Skeletal muscle satellite cell (primary cell): ENCODE measurements around the gene LRIG1.

ENCODE experiments used
- H3K27me3 ChIP-seq: 2 replicates; pipeline ENCODE4 v1.7.0; 2013; ENCODE audit warnings: low read length; ENCODE audit not compliant: control insufficient read depth, insufficient read depth
- H3K36me3 ChIP-seq: 2 replicates; pipeline ENCODE4 v1.7.0; 2013; ENCODE audit warnings: mild to moderate bottlenecking, control low read depth, low read length; ENCODE audit not compliant: insufficient read depth
- H3K4me1 ChIP-seq: 2 replicates; pipeline ENCODE4 v1.7.0; 2013; ENCODE audit warnings: low read length; ENCODE audit not compliant: control insufficient read depth, insufficient read depth
- H3K4me2 ChIP-seq: 2 replicates; pipeline ENCODE4 v1.7.0; 2013; ENCODE audit warnings: mild to moderate bottlenecking, low read length
- H3K4me3 ChIP-seq: 2 replicates; pipeline ENCODE4 v1.7.0; 2013; ENCODE audit warnings: low read length
- H3K9ac ChIP-seq: 2 replicates; pipeline ENCODE4 v1.7.0; 2013; ENCODE audit warnings: mild to moderate bottlenecking, low read depth, low read length, moderate library complexity
- H3K9me3 ChIP-seq: replicated peaks from 2 replicates; pipeline ENCODE4 v1.7.0; 2013; ENCODE audit warnings: mild to moderate bottlenecking, control low read depth, low read length

LRIG1 gene

DNA sequence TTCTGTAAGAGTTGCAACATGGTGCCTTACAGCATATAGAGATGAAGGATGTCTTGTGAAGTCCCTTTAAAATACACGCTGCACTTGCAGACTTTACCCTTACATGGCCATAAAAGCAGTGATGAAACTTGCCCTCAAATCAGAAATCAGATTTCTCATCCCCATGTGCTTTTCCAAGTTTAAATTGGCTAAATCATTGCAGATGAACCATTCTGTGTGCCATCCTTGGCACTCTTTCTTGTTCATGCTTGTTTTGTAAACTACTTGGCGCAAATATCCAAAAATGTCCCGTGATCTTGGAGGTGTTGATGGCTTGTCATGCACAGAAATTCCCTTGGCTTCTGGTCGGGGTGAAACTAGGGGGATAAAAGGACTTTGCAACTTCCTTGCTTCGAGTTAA, 135.7 kb downstream of the LRIG1 start:
- H3K4me2 ChIP-seq, result no peak overlapping the region
- peaks cover 13% of the 10 kb centered on the region for H3K4me1 ChIP-seq
- no peaks in the 10 kb centered on the region for H3K36me3 ChIP-seq
- no peak overlapping the region for H3K4me3 ChIP-seq
- no peaks in the 10 kb centered on the region for H3K9me3 ChIP-seq
- H3K27me3 ChIP-seq, result no peaks in the 10 kb centered on the region
- H3K9ac ChIP-seq, result no peak overlapping the region

- no peak overlapping the region for H3K9ac ChIP-seq
- no peak overlapping the region for H3K4me2 ChIP-seq
- no peak overlapping the region for H3K4me3 ChIP-seq
- H3K9me3 ChIP-seq, result no peaks in the 10 kb centered on the region
- H3K27me3 ChIP-seq, result no peaks in the 10 kb centered on the region
- H3K36me3 ChIP-seq, result no peaks in the 10 kb centered on the region
- peaks cover 13% of the 10 kb centered on the region for H3K4me1 ChIP-seq
Measured at GRCh38 chr3:66363148-66363547, 137.7 kb downstream of the LRIG1 start.

DNA sequence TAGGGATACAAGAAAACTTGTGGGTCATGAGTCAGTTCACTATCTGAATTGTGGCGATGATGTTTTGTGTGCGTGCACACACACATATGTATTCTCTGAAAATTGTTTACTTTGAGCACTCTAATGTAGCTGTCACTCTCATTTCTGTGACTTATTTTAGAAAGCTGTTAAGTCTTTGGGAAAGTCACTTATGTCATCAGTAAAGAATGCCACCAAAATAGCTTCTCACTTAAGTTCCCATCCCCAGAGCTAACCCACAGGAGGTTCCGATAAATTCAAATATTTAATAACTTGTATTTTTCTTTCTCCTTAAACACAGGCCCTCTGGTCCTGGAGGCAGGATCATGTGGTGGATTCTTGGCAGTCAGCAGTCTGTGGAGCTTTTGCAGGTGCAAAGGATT, 138.3 kb downstream of the LRIG1 start:
- Histone ChIP-seq H3K4me1 (peaks cover 13% of the 10 kb centered on the region), H3K9ac (no peak overlapping the region), H3K36me3 (no peaks in the 10 kb centered on the region), H3K27me3 (no peaks in the 10 kb centered on the region), H3K9me3 (no peaks in the 10 kb centered on the region), H3K4me3 (no peak overlapping the region), H3K4me2 (no peak overlapping the region)

DNA sequence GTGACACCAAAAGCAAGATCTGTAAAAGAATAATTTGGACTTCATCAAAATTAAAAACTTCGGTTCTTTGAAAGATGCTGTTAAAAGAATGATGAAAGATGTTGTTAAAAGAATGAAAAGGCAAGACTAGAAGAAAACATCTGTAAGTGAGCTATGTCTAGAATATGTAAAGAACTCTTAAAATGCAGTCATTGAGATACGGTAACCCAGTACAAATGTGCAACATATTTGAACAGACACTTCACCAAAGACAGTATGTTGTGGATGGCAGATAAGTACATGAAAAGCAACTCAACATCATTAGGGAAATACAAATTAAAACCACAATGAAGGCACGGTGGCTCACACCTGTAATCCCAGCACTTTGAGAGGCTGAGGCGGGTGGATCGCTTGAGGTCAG, 139.5 kb downstream of the LRIG1 start:
- Histone ChIP-seq H3K4me1 (peaks cover 13% of the 10 kb centered on the region), H3K9me3 (no peaks in the 10 kb centered on the region), H3K4me3 (no peak overlapping the region), H3K4me2 (no peak overlapping the region), H3K9ac (no peak overlapping the region), H3K27me3 (no peaks in the 10 kb centered on the region), H3K36me3 (no peaks in the 10 kb centered on the region)

GRCh38 chr3:66355997-66356396, 144.8 kb downstream of the LRIG1 start:
- Histone ChIP-seq H3K36me3 (no peaks in the 10 kb centered on the region), H3K9ac (no peak overlapping the region), H3K9me3 (no peaks in the 10 kb centered on the region), H3K4me1 (peaks cover 10% of the 10 kb centered on the region), H3K4me3 (no peak overlapping the region), H3K4me2 (no peak overlapping the region), H3K27me3 (no peaks in the 10 kb centered on the region)

DNA sequence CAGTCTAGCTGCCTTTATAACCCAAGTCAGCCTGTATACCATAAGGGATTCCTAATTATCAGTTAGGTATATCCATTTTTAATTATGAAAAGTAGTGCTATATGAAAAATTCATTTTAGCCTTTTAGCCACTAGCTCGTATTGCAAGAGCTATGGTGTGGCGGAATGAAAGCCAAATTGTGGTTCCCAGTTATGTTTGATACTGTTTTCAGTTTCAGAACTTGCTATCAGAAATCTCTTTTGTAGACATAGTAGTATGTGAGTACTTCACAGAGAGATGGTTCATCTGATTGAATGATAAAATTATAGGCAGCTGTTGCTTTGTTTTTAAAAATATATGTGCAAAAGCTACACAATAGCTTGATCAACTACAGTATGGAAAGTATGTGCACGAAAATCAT, 145.4 kb downstream of the LRIG1 start:
- Histone ChIP-seq H3K9me3 (no peaks in the 10 kb centered on the region), H3K27me3 (no peaks in the 10 kb centered on the region), H3K9ac (no peak overlapping the region), H3K4me1 (peaks cover 10% of the 10 kb centered on the region), H3K36me3 (no peaks in the 10 kb centered on the region), H3K4me2 (no peak overlapping the region), H3K4me3 (no peak overlapping the region)

GRCh38 chr3:66354001-66354400, 146.8 kb downstream of the LRIG1 start:
- Histone ChIP-seq H3K9ac (no peak overlapping the region), H3K27me3 (no peaks in the 10 kb centered on the region), H3K4me3 (no peak overlapping the region), H3K4me1 (peaks cover 10% of the 10 kb centered on the region), H3K36me3 (no peaks in the 10 kb centered on the region), H3K9me3 (no peaks in the 10 kb centered on the region), H3K4me2 (no peak overlapping the region)

DNA sequence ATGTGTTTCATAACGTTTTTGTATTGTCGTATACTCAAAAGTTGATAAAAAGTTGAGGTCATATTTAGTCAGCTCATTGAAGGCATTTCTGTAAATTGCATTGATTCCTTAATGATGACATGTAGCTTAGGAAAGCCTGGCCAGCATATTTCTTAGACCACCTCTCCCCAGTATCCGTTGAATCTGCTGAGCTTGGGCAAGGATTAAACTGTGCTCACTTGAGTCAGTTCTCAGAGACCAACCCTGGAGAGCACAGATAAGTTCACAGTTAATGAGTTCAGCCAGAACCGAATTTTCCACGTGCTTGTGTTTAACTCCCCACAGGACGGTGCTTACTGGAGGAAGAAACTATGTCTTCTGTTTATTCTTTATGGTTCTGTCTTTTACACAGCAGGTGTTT, 147.3 kb downstream of the LRIG1 start:
- no peaks in the 10 kb centered on the region for H3K36me3 ChIP-seq
- H3K4me2 ChIP-seq, result no peak overlapping the region
- no peaks in the 10 kb centered on the region for H3K9me3 ChIP-seq
- no peak overlapping the region for H3K9ac ChIP-seq
- peaks cover 10% of the 10 kb centered on the region for H3K4me1 ChIP-seq
- no peaks in the 10 kb centered on the region for H3K27me3 ChIP-seq
- H3K4me3 ChIP-seq, result no peak overlapping the region

GRCh38 chr3:66353039-66353438, 147.8 kb downstream of the LRIG1 start:
- Histone ChIP-seq H3K4me1 (peaks cover 10% of the 10 kb centered on the region), H3K36me3 (no peaks in the 10 kb centered on the region), H3K4me2 (no peak overlapping the region), H3K27me3 (no peaks in the 10 kb centered on the region), H3K4me3 (no peak overlapping the region), H3K9ac (no peak overlapping the region), H3K9me3 (no peaks in the 10 kb centered on the region)

- no peak overlapping the region for H3K4me2 ChIP-seq
- no peak overlapping the region for H3K4me3 ChIP-seq
- H3K9ac ChIP-seq, result no peak overlapping the region
- H3K4me1 ChIP-seq, result peaks cover 10% of the 10 kb centered on the region
- no peaks in the 10 kb centered on the region for H3K9me3 ChIP-seq
- H3K36me3 ChIP-seq, result no peaks in the 10 kb centered on the region
- no peaks in the 10 kb centered on the region for H3K27me3 ChIP-seq
Measured at GRCh38 chr3:66350601-66351000, 150.2 kb downstream of the LRIG1 start.

DNA sequence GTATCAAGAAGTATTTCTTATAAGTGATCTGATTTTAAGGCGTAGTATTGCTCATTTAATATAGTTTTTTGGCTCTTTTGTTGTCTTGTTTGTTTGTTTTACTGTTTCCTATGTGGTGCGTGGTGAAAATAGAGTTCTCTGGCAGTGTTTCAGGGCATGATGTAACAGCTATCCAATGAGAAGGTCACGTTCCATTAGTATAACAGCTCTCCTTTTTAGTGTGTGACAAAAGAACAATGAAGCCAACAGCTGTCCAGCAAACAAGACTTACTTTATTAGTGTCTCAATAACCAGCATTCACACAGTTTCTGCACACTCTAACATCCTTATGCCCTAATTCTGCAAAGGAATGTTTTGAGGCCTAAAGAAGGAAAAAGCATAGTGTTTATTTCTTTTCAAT, 152.1 kb downstream of the LRIG1 start:
- H3K4me3 ChIP-seq, result no peak overlapping the region
- peaks cover 5% of the 10 kb centered on the region for H3K4me1 ChIP-seq
- H3K9me3 ChIP-seq, result no peaks in the 10 kb centered on the region
- no peaks in the 10 kb centered on the region for H3K36me3 ChIP-seq
- no peak overlapping the region for H3K4me2 ChIP-seq
- H3K27me3 ChIP-seq, result no peaks in the 10 kb centered on the region
- H3K9ac ChIP-seq, result no peak overlapping the region

- no peaks in the 10 kb centered on the region for H3K36me3 ChIP-seq
- H3K9me3 ChIP-seq, result no peaks in the 10 kb centered on the region
- H3K9ac ChIP-seq, result no peak overlapping the region
- H3K27me3 ChIP-seq, result no peaks in the 10 kb centered on the region
- no peaks in the 10 kb centered on the region for H3K4me1 ChIP-seq
- H3K4me3 ChIP-seq, result no peak overlapping the region
- no peak overlapping the region for H3K4me2 ChIP-seq
Measured at GRCh38 chr3:66344848-66345578, 155.8 kb downstream of the LRIG1 start.
